ENCODE data around the gene MICAL2.

Gene MICAL2

GRCh38 chr11:12100841-12101242, 9.5 kb upstream of the MICAL2 start:
- DNase-seq, result no peak

- peak; percentile 1 for DNase-seq
These were observed 9.1 kb upstream of the MICAL2 start for GRCh38 chr11:12101318-12101717.

GRCh38 chr11:12102588-12103410, 7.6 kb upstream of the MICAL2 start:
- peak; percentile 30 for DNase-seq

- no peak for DNase-seq
These were observed 6.8 kb upstream of the MICAL2 start for GRCh38 chr11:12103411-12104225.

- DNase-seq, result no peak
These were observed 4.9 kb upstream of the MICAL2 start for GRCh38 chr11:12105471-12105870.

- peak; percentile 1 for DNase-seq
These were observed 4.3 kb upstream of the MICAL2 start for GRCh38 chr11:12106101-12106500.

GRCh38 chr11:12106501-12106900, 3.9 kb upstream of the MICAL2 start:
- DNase-seq, result no peak

- DNase-seq, result peak; percentile 0
These were observed 1.4 kb upstream of the MICAL2 start for GRCh38 chr11:12108875-12109453.

- DNase-seq, result peak; percentile 56
These were observed 696 bp upstream of the MICAL2 start for GRCh38 chr11:12109591-12110196.

GRCh38 chr11:12110714-12111548, 541 bp downstream of the MICAL2 start:
- no peak for DNase-seq

GRCh38 chr11:12111549-12112520, 1.4 kb downstream of the MICAL2 start:
- DNase-seq, result no peak

GRCh38 chr11:12112750-12113149, 2.4 kb downstream of the MICAL2 start:
- DNase-seq, result no peak

GRCh38 chr11:12113294-12113693, 2.9 kb downstream of the MICAL2 start:
- DNase-seq, result no peak

GRCh38 chr11:12114193-12115033, 4.0 kb downstream of the MICAL2 start:
- DNase-seq, result no peak

- DNase-seq, result no peak
These were observed 6.1 kb downstream of the MICAL2 start for GRCh38 chr11:12116425-12117032.

- DNase-seq, result no peak
These were observed 6.8 kb downstream of the MICAL2 start for GRCh38 chr11:12117200-12117599.

GRCh38 chr11:12117611-12118010, 7.2 kb downstream of the MICAL2 start:
- DNase-seq, result no peak

- DNase-seq, result no peak
These were observed 8.6 kb downstream of the MICAL2 start for GRCh38 chr11:12118949-12119348.

GRCh38 chr11:12119502-12119901, 9.1 kb downstream of the MICAL2 start:
- DNase-seq, result no peak
